Left renal cortex interstitium (tissue), 4 donors: ENCODE data around the gene RIPPLY3. TPM values are rescaled to one million over a fixed set of nuclear protein-coding genes. Genes with fewer than 3 reads are reported as not detected.
"Not testable (repeated sequence)": the region's sequence is repeated elsewhere in the genome, so short reads cannot be mapped to it uniquely, and the experiment has no call there.

ENCODE experiments used
- DNase-seq, 4 donors: peaks; one replicate each; pipeline ENCODE4 v3.0.0-alpha.2; 2013; ENCODE audit warnings: low read depth in 4 of 4, low spot score in 2 of 4, missing footprints in 1 of 4
- polyA plus RNA-seq, 4 donors: library from polyadenylated mRNA; unstranded; fragments of 120-200 nt; gene quantifications; one replicate each; pipeline ENCODE4 v1.2.1, GENCODE V29; 2013; ENCODE audit not compliant: insufficient read length in 4 of 4

RIPPLY3 gene
- polyA plus RNA-seq, 4 donors: 1.6 to 2.8 (median 2.4) TPM

- no peak for DNase-seq
Observed at GRCh38 chr21:37005548-37006485, 685 bp upstream of the RIPPLY3 start.

GRCh38 chr21:37008724-37009123, 2.2 kb downstream of the RIPPLY3 start:
- no peak for DNase-seq

- peak in 2 of 4 donors; percentile 73 to 78 for DNase-seq
Observed at GRCh38 chr21:37009740-37010341, 3.3 kb downstream of the RIPPLY3 start.

DNA sequence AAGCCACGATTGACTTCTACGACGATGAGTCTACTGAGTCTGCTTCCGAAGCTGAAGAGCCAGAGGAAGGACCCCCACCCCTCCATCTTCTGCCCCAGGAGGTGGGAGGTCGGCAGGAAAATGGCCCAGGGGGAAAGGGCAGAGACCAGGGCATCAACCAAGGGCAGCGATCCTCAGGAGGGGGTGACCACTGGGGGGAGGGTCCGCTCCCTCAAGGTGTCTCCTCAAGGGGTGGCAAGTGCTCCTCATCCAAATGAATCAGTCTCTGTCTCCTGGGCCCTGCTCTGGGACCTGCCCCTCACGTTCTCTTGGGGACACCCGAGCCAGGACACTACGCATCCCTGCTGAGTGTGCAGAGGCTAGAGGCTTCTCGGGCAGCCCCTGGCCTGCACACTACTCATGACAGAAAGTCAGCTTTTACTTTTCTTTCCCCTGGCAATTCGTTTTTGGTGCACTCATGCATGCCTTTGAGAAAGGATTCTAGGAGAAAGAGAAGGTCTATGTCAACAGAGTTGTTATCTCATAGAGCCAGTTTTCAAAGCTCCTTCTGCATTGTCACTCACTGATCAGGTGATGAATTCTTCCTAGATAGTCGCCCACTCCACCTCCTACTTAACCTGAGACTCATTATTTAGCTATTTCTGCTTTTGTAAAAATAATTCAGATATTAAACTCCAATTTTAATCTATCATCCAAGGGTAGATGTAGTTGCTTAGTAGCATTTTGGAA, 11.6 kb downstream of the RIPPLY3 start:
- DNase-seq: no peak

DNA sequence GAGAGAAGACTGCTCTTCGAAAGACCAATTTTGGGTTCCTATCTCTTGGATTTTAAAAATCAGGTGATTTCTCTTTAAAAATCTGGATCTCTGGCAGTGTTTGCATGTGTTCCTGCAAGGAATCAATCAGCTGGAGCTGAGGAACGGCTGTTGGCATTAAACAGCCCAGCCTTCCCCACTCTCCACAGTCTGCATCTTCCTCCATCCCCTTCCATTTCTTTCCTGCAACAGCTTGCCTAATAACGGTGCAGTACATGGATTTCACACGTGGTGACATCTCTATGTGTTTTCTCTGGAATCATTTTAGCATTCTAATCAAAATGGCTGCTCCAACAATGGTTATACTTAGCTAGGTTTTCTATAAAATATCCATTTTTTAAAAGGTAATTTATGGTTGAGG, 20.0 kb downstream of the RIPPLY3 start:
- DNase-seq: no peak

- DNase-seq: no peak
Observed at GRCh38 chr21:37028570-37028969, 22.1 kb downstream of the RIPPLY3 start.

DNA sequence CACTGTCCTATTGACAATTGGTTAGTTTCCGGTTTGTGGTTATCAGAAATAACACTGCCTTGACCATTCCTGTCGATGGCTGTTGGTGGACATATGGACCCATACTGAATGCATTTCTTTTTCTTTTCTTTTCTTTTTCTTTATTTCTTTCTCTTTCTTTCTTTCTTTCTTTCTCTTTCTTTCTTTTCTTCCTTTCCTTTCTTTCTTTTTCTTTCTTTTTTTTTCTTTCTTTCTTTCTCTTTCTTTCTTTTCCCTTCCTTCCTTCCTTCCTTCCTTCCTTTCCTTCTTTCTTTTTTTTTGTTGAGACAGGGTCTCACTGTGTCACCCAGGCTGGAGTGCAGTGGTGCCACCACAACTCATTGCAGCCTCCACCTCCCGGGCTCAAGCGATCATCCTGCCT, 24.4 kb downstream of the RIPPLY3 start:
- no peak for DNase-seq

DNA sequence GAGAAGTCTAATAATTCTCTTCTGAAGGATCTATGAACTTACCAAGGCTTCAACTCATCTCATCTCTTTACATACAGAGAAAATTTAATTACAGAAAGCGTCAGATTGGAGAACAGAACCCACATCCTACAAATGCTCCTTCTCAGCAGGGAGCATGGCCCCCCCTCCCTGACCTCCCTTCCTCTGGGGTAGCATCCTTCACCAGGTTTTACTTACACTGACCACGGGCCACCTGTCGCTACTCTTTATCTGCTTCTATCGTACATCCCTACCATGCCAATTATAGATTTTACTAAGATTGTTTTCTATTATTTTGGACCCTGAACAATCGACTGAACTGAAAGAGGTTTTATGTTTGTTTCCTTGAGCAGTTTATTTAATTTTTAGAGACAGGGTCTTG, 25.8 kb downstream of the RIPPLY3 start:
- no peak for DNase-seq

DNA sequence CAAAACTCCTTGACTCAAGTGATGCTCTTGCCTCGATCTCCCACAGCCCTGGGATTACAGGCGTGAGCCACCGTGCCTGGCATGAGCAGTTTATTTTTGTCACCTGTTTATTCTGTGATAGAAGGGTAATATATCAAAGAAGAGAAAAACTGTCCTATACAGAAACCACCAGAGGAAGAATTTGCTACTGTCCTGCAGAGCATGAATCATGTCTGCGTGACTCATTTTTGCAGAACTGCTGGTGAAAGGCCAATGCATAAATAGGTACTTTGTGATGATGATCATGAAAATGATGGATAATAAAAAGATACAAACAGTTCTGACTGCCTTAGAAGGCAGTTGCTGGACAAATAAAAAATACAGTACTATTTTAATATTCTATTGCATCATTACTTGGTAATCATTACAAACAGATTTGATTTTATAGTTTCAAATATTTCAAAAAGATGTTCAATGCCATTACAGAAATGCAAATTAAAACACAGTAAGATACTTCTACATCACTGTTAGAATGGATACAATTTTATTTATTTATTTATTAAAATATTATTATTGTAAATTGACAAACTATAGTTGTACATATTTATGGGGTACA, 26.5 kb downstream of the RIPPLY3 start:
- DNase-seq: no peak

DNA sequence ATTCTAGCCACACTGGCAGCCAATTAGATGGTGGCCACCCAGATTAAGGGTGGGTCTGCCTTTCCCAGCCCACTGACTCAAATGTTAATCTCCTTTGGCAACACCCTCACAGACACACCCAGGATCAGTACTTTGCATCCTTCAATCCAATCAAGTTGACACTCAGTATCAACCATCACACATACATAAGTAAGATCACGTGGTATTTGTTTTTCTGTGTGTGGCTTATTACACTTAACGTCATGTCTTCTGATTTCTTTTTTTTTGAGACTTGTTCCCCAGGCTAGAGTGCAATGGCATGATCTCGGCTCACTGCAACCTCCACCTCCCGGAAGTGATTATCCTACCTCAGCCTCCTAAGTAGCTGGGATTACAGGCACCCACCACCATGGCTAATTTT, 27.9 kb downstream of the RIPPLY3 start:
- DNase-seq: not testable (repeated sequence)

GRCh38 chr21:37036177-37036576, 29.7 kb downstream of the RIPPLY3 start:
- no peak for DNase-seq

GRCh38 chr21:37039411-37040075, 33.0 kb downstream of the RIPPLY3 start:
- DNase-seq: no peak

GRCh38 chr21:37040212-37040611, 33.7 kb downstream of the RIPPLY3 start:
- no peak for DNase-seq

DNA sequence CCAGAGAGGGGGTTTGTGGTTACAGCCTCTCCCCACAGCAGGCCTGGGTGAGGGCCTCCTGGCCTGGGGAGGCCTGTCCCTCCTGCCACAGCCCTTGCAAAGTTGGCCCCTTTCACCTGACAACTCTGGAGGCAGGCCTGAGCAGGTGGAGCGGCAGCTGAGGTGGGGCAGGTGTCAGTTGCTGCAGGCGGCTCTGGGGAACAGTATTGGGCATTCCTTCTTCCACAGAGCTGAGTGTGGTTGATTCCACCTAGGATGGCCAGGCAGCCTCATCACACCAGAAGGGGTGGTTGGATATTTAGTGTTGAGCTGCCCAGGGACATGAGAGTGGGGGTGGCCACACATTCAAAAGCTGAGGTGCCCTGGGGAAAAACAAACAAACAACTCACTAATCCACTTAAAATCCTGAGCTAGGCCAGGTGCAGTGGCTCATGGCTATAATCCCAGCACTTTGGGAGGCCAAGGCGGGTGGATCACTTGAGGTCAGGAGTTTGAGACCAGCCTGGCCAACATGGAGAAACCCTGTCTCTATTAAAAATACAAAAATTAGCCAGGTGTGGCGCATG, 35.3 kb downstream of the RIPPLY3 start:
- no peak for DNase-seq

DNA sequence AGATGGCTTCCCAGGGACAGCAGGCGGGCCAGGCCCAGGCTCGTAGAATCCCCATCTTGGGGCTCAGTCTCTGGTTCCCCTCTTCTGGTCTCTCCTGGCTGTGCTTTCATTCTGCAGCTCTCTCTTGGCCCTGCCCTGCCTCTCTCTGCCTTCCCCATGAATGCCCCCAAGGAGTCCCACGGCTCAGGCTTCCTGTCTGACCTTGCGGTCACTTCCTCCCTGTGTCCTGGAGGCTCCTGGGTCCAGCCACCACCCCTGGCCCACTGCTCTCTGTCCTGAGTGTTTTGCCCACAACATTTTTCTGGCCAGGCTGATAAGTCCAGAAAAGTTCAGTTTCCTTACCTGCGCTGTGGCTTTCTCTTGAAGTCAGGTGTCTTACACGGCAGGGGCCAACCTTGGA, 37.3 kb downstream of the RIPPLY3 start:
- no peak for DNase-seq

- DNase-seq: no peak
Observed at GRCh38 chr21:37044643-37045042, 38.1 kb downstream of the RIPPLY3 start.

- DNase-seq: no peak
Observed at GRCh38 chr21:37045149-37045548, 38.6 kb downstream of the RIPPLY3 start.

- DNase-seq: no peak
Observed at GRCh38 chr21:37045556-37045955, 39.1 kb downstream of the RIPPLY3 start.

DNA sequence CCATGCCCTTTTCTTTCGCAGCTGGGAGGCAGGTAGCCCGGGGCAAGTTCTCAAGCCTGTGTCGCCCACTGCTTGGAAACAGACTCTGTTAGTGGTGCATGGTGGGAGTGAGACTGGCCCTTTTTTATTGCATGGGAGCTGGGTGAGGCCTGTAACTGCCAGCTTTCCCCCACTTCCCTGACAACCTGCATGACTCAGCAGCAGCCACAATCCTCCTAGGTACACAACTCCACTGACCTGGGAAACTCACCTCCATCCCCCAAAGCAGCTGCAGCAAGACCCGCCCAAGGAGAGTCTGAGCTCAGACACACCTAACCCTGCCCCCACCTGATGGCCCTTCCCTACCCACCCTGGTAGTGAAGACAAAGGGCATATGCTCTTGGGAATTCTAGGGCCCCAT, 40.6 kb downstream of the RIPPLY3 start:
- DNase-seq: no peak

GRCh38 chr21:37049741-37050140, 43.2 kb downstream of the RIPPLY3 start:
- DNase-seq: not testable (repeated sequence)
